Lower leg skin (tissue), 4 donors: ENCODE measurements around the gene GNG2. TPM values are rescaled to one million over a fixed set of nuclear protein-coding genes. Genes with fewer than 3 reads are reported as not detected.

ENCODE experiments used
- DNase-seq, 2 donors: peaks; one replicate each; pipeline ENCODE4 v3.0.0-alpha.2; 2019; ENCODE audit warnings: low spot score in 2 of 2
- H3K4me3 ChIP-seq: fragments of 200-600 bp; sonication (generic); 2 replicates; pipeline ENCODE4 v1.5.1; 2017; ENCODE audit warnings: mild to moderate bottlenecking, low read depth; ENCODE audit not compliant: poor library complexity, severe bottlenecking
- CTCF ChIP-seq, 3 donors: fragments of 450-650 bp; IDR thresholded peaks; one replicate each; pipeline ENCODE4 v1.5.1; 2016; ENCODE audit warnings: antibody characterized with exemption in 3 of 3, mild to moderate bottlenecking in 3 of 3, moderate library complexity in 2 of 3
- POLR2A ChIP-seq, 2 donors: fragments of 450-650 bp; IDR thresholded peaks; one replicate each; pipeline ENCODE4 v1.6.1; 2016 to 2017; ENCODE audit warnings: antibody characterized with exemption in 2 of 2, mild to moderate bottlenecking in 1 of 2, moderate library complexity in 1 of 2
- WGBS, 2 donors: methylation state at CpG; one replicate each; pipeline ENCODE4 v1.1.5; 2018; 5-methylcytosine and 5-hydroxymethylcytosine counted together
- intact Hi-C: fragments of 100-400 bp; cut with DNase I; formaldehyde crosslinking; loops from one replicate; pipeline ENCODE4 v1.15.0; 2023; ENCODE audit warnings: low total_unique reads
- total RNA-seq, 4 donors: library from RNA; depleted of rRNA; stranded (reverse); fragments of >200 nt; gene quantifications; one replicate each; pipeline ENCODE4 v1.1.0, GENCODE V29; 2016

The GNG2 gene
- total RNA-seq: 1 to 10 TPM; 4.0 to 6.6 (median 5.0) TPM

DNA sequence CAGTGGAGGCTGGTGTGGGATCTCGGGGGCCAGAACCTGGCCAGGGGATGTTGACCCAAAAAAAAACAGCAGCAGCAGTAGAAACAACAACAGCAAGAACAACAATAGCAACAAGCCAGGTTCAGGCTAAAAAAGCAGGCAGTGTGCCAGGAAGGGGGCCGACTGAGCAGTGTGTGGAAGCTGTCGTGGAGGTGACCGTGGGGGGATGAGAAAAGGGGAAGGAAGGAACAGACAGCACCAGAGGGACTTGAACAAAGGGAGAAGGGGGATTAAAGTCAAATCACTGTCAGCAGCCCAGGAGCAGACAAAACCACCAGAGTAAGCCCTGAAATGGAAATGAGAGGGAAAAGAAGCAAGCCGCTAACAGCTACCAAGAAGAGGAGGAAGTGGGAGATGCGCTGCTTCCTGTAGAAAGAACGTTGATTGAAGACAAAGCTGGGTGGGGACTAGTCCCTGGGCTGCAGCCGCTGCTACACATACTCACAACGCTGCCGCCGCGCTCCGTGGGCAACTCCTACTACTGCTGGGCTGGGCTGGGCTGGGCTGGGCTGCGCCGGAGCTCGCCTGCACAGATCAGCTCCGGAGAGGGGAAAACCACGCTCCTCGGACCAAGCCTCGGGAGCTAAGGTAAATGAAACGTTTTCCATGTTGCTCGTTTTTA, at the start of gene GNG2:
Gene GNG2 (plus strand): TSS at position 449 of the 661 bp plus-strand sequence. CDS start 90,067 bp downstream, outside the sequence.
- DNase-seq: peak; percentile 82 to 95
- intact Hi-C loops: no loop called here
- no peak within 1 kb of the TSS for H3K4me3 ChIP-seq
- TF ChIP-seq CTCF (IDR thresholded peaks at IDR 0.05): no peak
- peak in 1 of 2 donors; percentile 21 for TF ChIP-seq POLR2A (IDR thresholded peaks at IDR 0.05)
- 6 to 8% methylated on average over 22 of the region's 22 CpGs for WGBS, 2 donors

GRCh38 chr14:51811706-51812105, 48.7 kb upstream of the GNG2 start:
- H3K4me3 ChIP-seq: no peak overlapping the region
- intact Hi-C loops: no loop called here
- TF ChIP-seq POLR2A (IDR thresholded peaks at IDR 0.05) (no peak), CTCF (IDR thresholded peaks at IDR 0.05) (no peak)
- no peak for DNase-seq

DNA sequence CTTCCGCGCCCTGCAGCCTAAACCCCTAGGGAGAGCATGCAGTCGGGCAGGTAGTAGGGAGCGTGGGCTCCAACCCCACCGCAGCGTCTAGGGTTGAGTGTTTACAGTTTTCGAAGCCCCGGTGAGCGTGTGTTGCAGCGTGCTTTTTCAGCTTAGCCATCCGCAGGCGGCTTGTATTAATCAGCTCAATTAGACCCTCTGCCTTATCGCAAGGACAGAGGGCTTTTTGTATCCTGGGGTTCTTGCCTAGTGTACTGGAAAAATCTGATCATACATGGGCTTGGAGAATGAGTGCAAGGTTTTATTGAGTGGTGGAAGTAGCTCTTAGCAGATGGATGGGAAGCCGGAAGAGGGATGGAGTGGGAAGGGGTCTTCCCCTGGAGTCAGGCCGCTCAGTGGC, 44.4 kb upstream of the GNG2 start:
- no peak overlapping the region for H3K4me3 ChIP-seq
- no peak for TF ChIP-seq CTCF (IDR thresholded peaks at IDR 0.05)
- WGBS, 2 donors: 87 to 89% methylated on average over 13 to 14 of the region's 15 CpGs
- intact Hi-C loops: no loop called here
- DNase-seq: no peak

DNA sequence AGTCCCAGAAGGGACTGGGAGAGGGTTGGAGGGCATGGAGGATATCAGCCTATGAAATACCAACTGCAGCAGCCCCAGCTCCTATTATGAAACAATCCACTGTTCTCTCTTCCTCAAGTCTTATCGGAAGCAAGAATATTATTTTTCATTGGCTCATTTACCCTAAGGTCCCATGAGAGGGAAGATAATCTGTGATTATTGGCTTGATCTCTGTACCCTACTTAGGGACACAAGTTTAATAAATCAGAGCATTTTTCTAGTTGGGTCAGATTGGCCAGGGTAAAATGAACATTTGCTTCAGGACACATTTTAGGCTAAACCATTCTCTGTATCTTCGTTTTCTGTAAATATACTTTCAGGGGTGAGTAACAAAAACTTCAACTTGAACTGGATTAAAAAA, 43.1 kb upstream of the GNG2 start:
- intact Hi-C loops: no loop called here
- WGBS, 2 donors: 85 to 88% methylated on average over 2 of the region's 2 CpGs
- TF ChIP-seq CTCF (IDR thresholded peaks at IDR 0.05) (no peak), POLR2A (IDR thresholded peaks at IDR 0.05) (no peak)
- H3K4me3 ChIP-seq: no peak overlapping the region
- no peak for DNase-seq

GRCh38 chr14:51818748-51819380, 41.5 kb upstream of the GNG2 start:
- intact Hi-C loops: no loop called here
- 67 to 74% methylated on average over 9 of the region's 9 CpGs for WGBS, 2 donors
- no peak for DNase-seq
- H3K4me3 ChIP-seq: no peak overlapping the region
- TF ChIP-seq CTCF (IDR thresholded peaks at IDR 0.05) (no peak), POLR2A (IDR thresholded peaks at IDR 0.05) (no peak)

- no peak overlapping the region for H3K4me3 ChIP-seq
- intact Hi-C loops: no loop called here
- no peak for TF ChIP-seq CTCF (IDR thresholded peaks at IDR 0.05)
- TF ChIP-seq POLR2A (IDR thresholded peaks at IDR 0.05): no peak
- DNase-seq: no peak
Observed at GRCh38 chr14:51821822-51822221, 38.6 kb upstream of the GNG2 start.
